MM.1S (cell line): ENCODE measurements around the gene CDPF1.

Experiments used
- DNase-seq: peaks from one replicate; pipeline ENCODE4 v3.0.0-alpha.2; 2015
- H2AFZ ChIP-seq: fragments of 300-600 bp; sonication (generic); 2 replicates; pipeline ENCODE4 v1.6.0; 2016; ENCODE audit warnings: antibody characterized with exemption, low read length
- H3F3A ChIP-seq: fragments of 300-600 bp; sonication (generic); 2 replicates; pipeline ENCODE4 v1.6.1; 2016; ENCODE audit warnings: mild to moderate bottlenecking, antibody characterized with exemption, low read length, moderate library complexity, mixed read lengths; ENCODE audit not compliant: insufficient read depth
- H3K27ac ChIP-seq: fragments of 300-600 bp; sonication (generic); 2 replicates; pipeline ENCODE4 v1.5.1; 2016; ENCODE audit warnings: mild to moderate bottlenecking, low read length
- H3K27me3 ChIP-seq: fragments of 300-600 bp; sonication (generic); replicated peaks from 2 replicates; pipeline ENCODE4 v1.6.0; 2016; ENCODE audit warnings: low read length; ENCODE audit not compliant: insufficient read depth
- H3K36me3 ChIP-seq: fragments of 300-600 bp; sonication (generic); replicated peaks from 2 replicates; pipeline ENCODE4 v1.6.1; 2016; ENCODE audit warnings: mild to moderate bottlenecking, low read length, mixed read lengths; ENCODE audit not compliant: insufficient read depth
- H3K4me1 ChIP-seq: fragments of 300-600 bp; sonication (generic); 2 replicates; pipeline ENCODE4 v1.6.1; 2016; ENCODE audit warnings: low read length, mixed read lengths
- H3K4me2 ChIP-seq: fragments of 300-600 bp; sonication (generic); 2 replicates; pipeline ENCODE4 v1.6.0; 2016; ENCODE audit warnings: low read depth, low read length
- H3K4me3 ChIP-seq: fragments of 300-600 bp; sonication (generic); 2 replicates; pipeline ENCODE4 v1.5.1; 2016; ENCODE audit warnings: low read length, mixed read lengths
- H3K79me2 ChIP-seq: fragments of 300-600 bp; sonication (generic); 2 replicates; pipeline ENCODE4 v1.6.1; 2016; ENCODE audit warnings: mixed run types, low read length, mixed read lengths
- H3K9ac ChIP-seq: fragments of 300-600 bp; sonication (generic); 2 replicates; pipeline ENCODE4 v1.6.1; 2016; ENCODE audit warnings: low read length, mixed read lengths
- H3K9me2 ChIP-seq: fragments of 300-600 bp; sonication (generic); replicated peaks from 2 replicates; pipeline ENCODE4 v1.6.1; 2016; ENCODE audit warnings: mild to moderate bottlenecking, low read length, mixed read lengths; ENCODE audit not compliant: insufficient read depth
- H3K9me3 ChIP-seq: fragments of 300-600 bp; sonication (generic); replicated peaks from 2 replicates; pipeline ENCODE4 v1.6.1; 2016; ENCODE audit warnings: mild to moderate bottlenecking, low read length, mixed read lengths; ENCODE audit not compliant: insufficient read depth
- H4K20me1 ChIP-seq: fragments of 300-600 bp; sonication (generic); 2 replicates; pipeline ENCODE4 v1.6.1; 2016; ENCODE audit warnings: mild to moderate bottlenecking, low read length, moderate library complexity, mixed read lengths; ENCODE audit not compliant: insufficient read depth
- EZH2 ChIP-seq: fragments of 300-600 bp; sonication (generic); optimal IDR thresholded peaks from 2 replicates; pipeline ENCODE3; 2017; ENCODE audit warnings: low read depth, mild to moderate bottlenecking, antibody characterized with exemption, low read length, mixed read lengths
- EZH2phosphoT487 ChIP-seq: fragments of 300-600 bp; sonication (generic); IDR thresholded peaks from 2 replicates; pipeline ENCODE4 v1.6.1; 2018; ENCODE audit warnings: antibody characterized with exemption, low read length
- TF ChIP-seq, protein P1 (sequence below): fragments of 300-600 bp; sonication (generic); IDR thresholded peaks from 2 replicates; pipeline ENCODE4 v1.5.1; 2016; ENCODE audit warnings: antibody characterized with exemption, low read length, mixed read lengths

CDPF1 gene

DNA sequence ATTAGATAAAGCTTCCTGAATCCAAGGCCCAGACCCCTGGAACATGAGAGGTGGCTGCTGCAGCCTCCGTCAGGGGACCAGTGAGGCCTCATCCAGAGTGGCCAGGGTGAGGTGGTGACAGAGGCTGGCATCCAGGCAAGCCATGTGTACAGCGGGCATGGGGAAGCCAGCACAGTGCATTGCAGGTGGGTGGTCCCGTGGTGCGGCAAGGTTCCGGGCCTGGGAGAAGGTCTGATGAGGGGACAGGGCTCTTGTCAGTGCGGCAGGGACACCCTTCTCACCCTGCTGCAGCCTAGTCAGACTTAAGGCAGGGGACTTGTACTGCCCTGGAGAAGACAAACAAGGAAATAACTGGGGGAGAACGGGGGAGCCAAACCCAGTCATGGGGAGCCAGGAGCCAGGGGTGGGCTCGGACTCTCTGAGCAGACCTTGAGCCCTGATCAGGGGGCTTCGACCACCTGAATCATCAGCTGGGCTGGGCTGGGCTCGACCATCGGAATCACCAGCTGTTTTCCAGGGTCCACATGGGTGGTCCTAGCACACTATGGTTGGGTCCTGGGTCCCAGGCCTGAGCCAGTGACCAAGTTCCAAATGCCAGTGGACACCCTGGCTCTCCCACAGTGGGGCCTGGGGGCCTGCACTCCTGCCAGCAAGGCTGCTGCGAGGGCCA lies 22.8 kb upstream of the CDPF1 start:
- Histone ChIP-seq H3K4me2 (no peak overlapping the region), H3K27me3 (no peaks in the 10 kb centered on the region), H3K79me2 (no peaks in the 10 kb centered on the region), H3K9me2 (no peaks in the 10 kb centered on the region), H3K36me3 (no peaks in the 10 kb centered on the region), H3K4me1 (no peaks in the 10 kb centered on the region), H2AFZ (no peak overlapping the region), H3K9ac (no peak overlapping the region), H3K27ac (no peak overlapping the region), H3F3A (no peaks in the 10 kb centered on the region), H4K20me1 (no peaks in the 10 kb centered on the region), H3K9me3 (no peaks in the 10 kb centered on the region), H3K4me3 (no peak overlapping the region)
- no peak for TF ChIP-seq EZH2phosphoT487
- DNase-seq, result no peak

DNA sequence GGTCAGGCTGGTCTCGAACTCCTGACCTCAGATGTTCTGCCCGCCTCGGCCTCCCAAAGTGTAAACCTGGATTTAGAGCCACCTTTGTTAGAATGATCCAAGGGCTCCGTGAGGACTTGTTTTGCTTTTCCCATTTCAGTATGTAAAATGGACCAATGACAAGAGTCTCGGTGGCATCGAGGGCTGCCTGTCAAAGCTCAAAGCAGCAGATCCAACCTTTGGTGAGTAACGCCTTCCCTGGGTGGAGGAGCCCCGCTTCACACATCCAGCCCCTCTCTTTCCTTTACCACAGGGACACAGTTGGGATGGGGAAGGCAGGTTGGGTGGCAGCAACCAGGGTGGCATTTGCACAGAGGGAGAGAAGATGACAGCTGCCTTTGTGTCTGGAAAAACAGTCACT lies 22.1 kb upstream of the CDPF1 start:
- Histone ChIP-seq H3K27ac (no peak overlapping the region), H3K36me3 (no peaks in the 10 kb centered on the region), H3K27me3 (no peaks in the 10 kb centered on the region), H3K9me2 (no peaks in the 10 kb centered on the region), H3F3A (no peaks in the 10 kb centered on the region), H3K4me3 (no peak overlapping the region), H3K79me2 (no peaks in the 10 kb centered on the region), H4K20me1 (no peaks in the 10 kb centered on the region), H2AFZ (no peak overlapping the region), H3K9ac (no peak overlapping the region), H3K9me3 (no peaks in the 10 kb centered on the region), H3K4me2 (no peak overlapping the region), H3K4me1 (no peaks in the 10 kb centered on the region; the same call in 1 of the 2 replicates)
- DNase-seq, result no peak
- TF ChIP-seq, protein P1, sequence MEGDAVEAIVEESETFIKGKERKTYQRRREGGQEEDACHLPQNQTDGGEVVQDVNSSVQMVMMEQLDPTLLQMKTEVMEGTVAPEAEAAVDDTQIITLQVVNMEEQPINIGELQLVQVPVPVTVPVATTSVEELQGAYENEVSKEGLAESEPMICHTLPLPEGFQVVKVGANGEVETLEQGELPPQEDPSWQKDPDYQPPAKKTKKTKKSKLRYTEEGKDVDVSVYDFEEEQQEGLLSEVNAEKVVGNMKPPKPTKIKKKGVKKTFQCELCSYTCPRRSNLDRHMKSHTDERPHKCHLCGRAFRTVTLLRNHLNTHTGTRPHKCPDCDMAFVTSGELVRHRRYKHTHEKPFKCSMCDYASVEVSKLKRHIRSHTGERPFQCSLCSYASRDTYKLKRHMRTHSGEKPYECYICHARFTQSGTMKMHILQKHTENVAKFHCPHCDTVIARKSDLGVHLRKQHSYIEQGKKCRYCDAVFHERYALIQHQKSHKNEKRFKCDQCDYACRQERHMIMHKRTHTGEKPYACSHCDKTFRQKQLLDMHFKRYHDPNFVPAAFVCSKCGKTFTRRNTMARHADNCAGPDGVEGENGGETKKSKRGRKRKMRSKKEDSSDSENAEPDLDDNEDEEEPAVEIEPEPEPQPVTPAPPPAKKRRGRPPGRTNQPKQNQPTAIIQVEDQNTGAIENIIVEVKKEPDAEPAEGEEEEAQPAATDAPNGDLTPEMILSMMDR, result no peak
- no peak for TF ChIP-seq EZH2
- TF ChIP-seq EZH2phosphoT487, result no peak

DNA sequence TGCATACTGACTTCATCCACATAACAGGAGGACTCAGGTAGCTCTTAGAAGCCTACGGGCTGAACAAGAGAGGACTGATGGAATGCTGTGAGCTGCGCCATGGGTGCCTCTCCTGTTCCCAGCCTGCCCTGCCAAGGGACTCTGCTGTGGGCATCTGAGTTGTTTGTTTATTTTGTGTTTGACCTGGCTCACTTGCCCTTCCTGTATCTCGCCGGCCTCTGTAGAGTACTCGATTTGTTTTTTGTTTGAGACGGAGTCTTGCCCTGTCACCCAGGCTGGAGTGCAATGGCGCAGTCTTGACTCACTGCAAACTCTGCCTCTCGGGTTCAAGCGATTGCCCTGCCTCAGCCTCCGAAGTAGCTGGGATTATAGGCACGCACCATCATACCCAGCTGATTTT lies 19.5 kb upstream of the CDPF1 start:
- Histone ChIP-seq H3K9me2 (no peaks in the 10 kb centered on the region), H3K79me2 (no peaks in the 10 kb centered on the region), H3K9me3 (no peaks in the 10 kb centered on the region), H3F3A (no peaks in the 10 kb centered on the region), H3K27me3 (peaks cover 5% of the 10 kb centered on the region; the same call in 1 of the 2 replicates), H2AFZ (no peak overlapping the region), H3K27ac (no peak overlapping the region), H4K20me1 (no peaks in the 10 kb centered on the region), H3K4me3 (no peak overlapping the region), H3K9ac (no peak overlapping the region), H3K4me1 (no peaks in the 10 kb centered on the region; the same call in 1 of the 2 replicates), H3K4me2 (no peak overlapping the region), H3K36me3 (no peaks in the 10 kb centered on the region)
- DNase-seq, result no peak
- no peak for TF ChIP-seq EZH2
- TF ChIP-seq, protein P1, result no peak
- no peak for TF ChIP-seq EZH2phosphoT487
